GM23338 (cell line): ENCODE data around the gene EFHC2. TPM values are rescaled to one million over a fixed set of nuclear protein-coding genes. Genes with fewer than 3 reads are reported as not detected.

Experiments used
- ATAC-seq: fragments of 200-7000 bp; cut with Tn5 transposase; 3 replicates; pipeline ENCODE4 v1.9.1; 2020
- DNase-seq: peaks from one replicate; pipeline ENCODE4 v3.0.0-alpha.2; 2015; ENCODE audit warnings: low spot score
- H2AFZ ChIP-seq: fragments of 200-600 bp; sonication (generic); 2 replicates; pipeline ENCODE4 v1.8.0; 2016; ENCODE audit warnings: antibody characterized with exemption, mild to moderate bottlenecking, moderate library complexity
- H3F3A ChIP-seq: fragments of 200-600 bp; sonication (generic); replicated peaks from 2 replicates; pipeline ENCODE4 v1.8.0; 2017; ENCODE audit warnings: antibody characterized with exemption, mixed run types, low read depth
- H3K27ac ChIP-seq: fragments of 200-600 bp; sonication (generic); 2 replicates; pipeline ENCODE4 v1.6.1; 2016; ENCODE audit warnings: low read depth
- H3K27me3 ChIP-seq: fragments of 200-600 bp; sonication (generic); 2 replicates; pipeline ENCODE4 v1.8.0; 2016; ENCODE audit warnings: mild to moderate bottlenecking, mixed run types, moderate library complexity; ENCODE audit not compliant: insufficient read depth
- H3K36me3 ChIP-seq: fragments of 200-600 bp; sonication (generic); 2 replicates; pipeline ENCODE4 v1.8.0; 2016; ENCODE audit warnings: mild to moderate bottlenecking; ENCODE audit not compliant: insufficient read depth
- H3K4me1 ChIP-seq: fragments of 200-600 bp; sonication (generic); 2 replicates; pipeline ENCODE4 v1.8.0; 2016; ENCODE audit warnings: mild to moderate bottlenecking, moderate library complexity; ENCODE audit not compliant: insufficient read depth
- H3K4me2 ChIP-seq: fragments of 200-600 bp; sonication (generic); 2 replicates; pipeline ENCODE4 v1.7.1; 2017; ENCODE audit warnings: mixed run types
- H3K4me3 ChIP-seq: fragments of 200-600 bp; sonication (generic); 2 replicates; pipeline ENCODE4 v1.6.1; 2016; ENCODE audit warnings: mixed run types
- H3K79me2 ChIP-seq: fragments of 200-600 bp; sonication (generic); replicated peaks from 2 replicates; pipeline ENCODE4 v1.8.0; 2017; ENCODE audit warnings: mild to moderate bottlenecking; ENCODE audit not compliant: insufficient read depth
- H3K9me2 ChIP-seq: fragments of 200-600 bp; sonication (generic); 2 replicates; pipeline ENCODE4 v1.8.0; 2017; ENCODE audit not compliant: insufficient read depth
- H4K20me1 ChIP-seq: fragments of 200-600 bp; sonication (generic); replicated peaks from 2 replicates; pipeline ENCODE4 v1.8.0; 2017; ENCODE audit warnings: mild to moderate bottlenecking; ENCODE audit not compliant: insufficient read depth
- H3K27ac Mint-ChIP-seq: 2 replicates; pipeline ENCODE4 v1.8.0; 2020; ENCODE audit warnings: inconsistent platforms, mild to moderate bottlenecking, moderate library complexity, mixed read lengths
- H3K27me3 Mint-ChIP-seq: 3 replicates; pipeline ENCODE4 v1.8.0; 2022; ENCODE audit warnings: low read depth, mild to moderate bottlenecking, moderate library complexity, mixed read lengths, inconsistent platforms; ENCODE audit not compliant: insufficient read depth, poor library complexity
- H3K36me3 Mint-ChIP-seq: 3 replicates; pipeline ENCODE4 v1.8.0; 2021; ENCODE audit warnings: low read depth, mild to moderate bottlenecking, inconsistent platforms, moderate library complexity, mixed read lengths
- H3K4me1 Mint-ChIP-seq: 3 replicates; pipeline ENCODE4 v1.8.0; 2020; ENCODE audit warnings: mild to moderate bottlenecking, inconsistent platforms, mixed read lengths
- H3K4me3 Mint-ChIP-seq: 3 replicates; pipeline ENCODE4 v1.8.0; 2021; ENCODE audit warnings: moderate library complexity, mild to moderate bottlenecking, inconsistent platforms, mixed read lengths
- H3K9me3 Mint-ChIP-seq: 3 replicates; pipeline ENCODE4 v1.8.0; 2020; ENCODE audit warnings: moderate library complexity, mild to moderate bottlenecking, inconsistent platforms, mixed read lengths
- CREB1 ChIP-seq: fragments of 250-450 bp; sonication (Bioruptor Pico); IDR thresholded peaks from 2 replicates; pipeline ENCODE4 v1.5.0; 2020; ENCODE audit warnings: low read depth, mild to moderate bottlenecking, moderate library complexity
- EZH2 ChIP-seq: fragments of 200-600 bp; sonication (generic); IDR thresholded peaks from one replicate; pipeline ENCODE4 v1.8.0; 2017; ENCODE audit warnings: antibody characterized with exemption, mild to moderate bottlenecking, low read depth; ENCODE audit not compliant: unreplicated experiment
- POLR2AphosphoS5 ChIP-seq: IDR thresholded peaks from 2 replicates; pipeline ENCODE4 v1.6.1; 2016; ENCODE audit warnings: antibody characterized with exemption, low read depth
- ZNF114 ChIP-seq: fragments of 250-450 bp; sonication (Bioruptor Pico); IDR thresholded peaks from 2 replicates; pipeline ENCODE4 v1.5.0; 2020; ENCODE audit warnings: mild to moderate bottlenecking, moderate library complexity
- ZNF462 ChIP-seq: fragments of 250-450 bp; sonication (Bioruptor Pico); IDR thresholded peaks from 2 replicates; pipeline ENCODE4 v1.5.0; 2020; ENCODE audit warnings: mild to moderate bottlenecking, moderate library complexity
- polyA plus RNA-seq: library from polyadenylated mRNA; unstranded; fragments of >200 nt; fragmentation: Nextera tagmentation; extraction: Ambion mirVana; gene quantifications from 2 replicates; pipeline ENCODE4 v1.2.1, GENCODE V29; 2016
- total RNA-seq: library from RNA; depleted of rRNA; stranded (reverse); fragments of >200 nt; shearing (Covaris generic); gene quantifications from 2 replicates; pipeline ENCODE4 v1.2.3, GENCODE V29; 2014

EFHC2 gene
- total and polyA plus RNA-seq, 2 experiments from 2014 or later, result 3.1 to 3.2 TPM

- TF ChIP-seq ZNF462 (CRISPR knock-in tag), result no peak
Measured at GRCh38 chrX:44157283-44157682, 186.2 kb downstream of the EFHC2 start (continued).

DNA sequence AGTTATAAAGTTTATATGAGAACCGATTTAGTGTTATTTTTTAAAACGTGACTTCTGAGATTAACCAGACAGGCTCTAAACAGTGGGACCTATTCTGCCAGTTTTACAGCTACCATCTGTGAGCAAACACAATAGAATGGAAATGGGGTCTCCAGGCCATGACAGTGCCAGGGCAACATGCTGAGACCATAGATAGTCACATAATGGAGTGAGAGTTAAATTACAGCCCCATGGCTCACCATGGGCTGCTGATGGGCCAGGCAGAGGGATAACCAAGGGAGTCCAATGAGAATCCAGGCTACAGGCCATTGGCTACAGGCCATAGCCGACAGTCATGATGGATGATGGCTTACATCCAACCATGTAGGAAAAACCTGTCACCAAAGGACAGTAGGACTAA lies 186.7 kb downstream of the EFHC2 start:
- no peak for ATAC-seq
- Histone ChIP-seq H3K4me2 (no peak overlapping the region), H2AFZ (no peak overlapping the region), H3K27me3 (no peaks in the 10 kb centered on the region), H3K79me2 (no peaks in the 10 kb centered on the region), H3K27ac (no peak overlapping the region), H3K9me2 (no peaks in the 10 kb centered on the region), H3K4me3 (no peak overlapping the region), H3K36me3 (no peaks in the 10 kb centered on the region), H3K4me1 (no peaks in the 10 kb centered on the region), H3F3A (no peaks in the 10 kb centered on the region), H4K20me1 (no peaks in the 10 kb centered on the region)
- no peaks in the 10 kb centered on the region for H3K9me3 Mint-ChIP-seq
- H3K27ac Mint-ChIP-seq, result no peak overlapping the region
- H3K4me3 Mint-ChIP-seq, result no peak overlapping the region
- no peaks in the 10 kb centered on the region for H3K27me3 Mint-ChIP-seq
- H3K4me1 Mint-ChIP-seq, result peaks cover 10% of the 10 kb centered on the region
- TF ChIP-seq POLR2AphosphoS5 (no peak), ZNF114 (no peak)
- H3K36me3 Mint-ChIP-seq, result no peaks in the 10 kb centered on the region; the same call in 2 of the 3 replicates
- no peak for DNase-seq

GRCh38 chrX:44155126-44155525 lies 188.3 kb downstream of the EFHC2 start:
- H3K4me3 ChIP-seq, result no peak overlapping the region
- TF ChIP-seq CREB1 (CRISPR knock-in tag) (no peak), ZNF462 (CRISPR knock-in tag) (no peak), EZH2 (no peak)

More at GRCh38 chrX:44155126-44155525, 188.3 kb downstream of the EFHC2 start:
- ATAC-seq, result no peak
- no peaks in the 10 kb centered on the region for H3F3A ChIP-seq
- H3K4me1 ChIP-seq, result no peaks in the 10 kb centered on the region
- Mint-ChIP-seq H3K4me3 (no peak overlapping the region), H3K4me1 (peaks cover 10% of the 10 kb centered on the region), H3K36me3 (no peaks in the 10 kb centered on the region; the same call in 2 of the 3 replicates), H3K9me3 (no peaks in the 10 kb centered on the region), H3K27me3 (no peaks in the 10 kb centered on the region), H3K27ac (no peak overlapping the region)
- no peaks in the 10 kb centered on the region for H3K36me3 ChIP-seq
- no peak for DNase-seq
- no peak overlapping the region for H3K27ac ChIP-seq
- H3K27me3 ChIP-seq, result no peaks in the 10 kb centered on the region
- H4K20me1 ChIP-seq, result no peaks in the 10 kb centered on the region
- no peak overlapping the region for H3K4me2 ChIP-seq
- no peak overlapping the region for H2AFZ ChIP-seq
- H3K9me2 ChIP-seq, result no peaks in the 10 kb centered on the region
- no peaks in the 10 kb centered on the region for H3K79me2 ChIP-seq
